Calu3 (cell line): ENCODE data around the gene BEST2. TPM values are rescaled to one million over a fixed set of nuclear protein-coding genes. Genes with fewer than 3 reads are reported as not detected.

Experiments used
- BruUV-seq: library from RNA; stranded (reverse); fragments of 400-500 nt; replicated peaks from 2 replicates; lab custom pipeline; 2021; lab: Mats Ljungman, UMichigan
- CTCF ChIA-PET: fragments of 300-600 bp; sonication (Branson Sonifier 250); formaldehyde crosslinking; loops from one replicate; lab custom pipeline; 2022; ENCODE audit warnings: antibody characterized with exemption; lab: Charles Lee
- DNase-seq: peaks from one replicate; pipeline ENCODE4 v3.0.0; 2022
- H3K27ac Mint-ChIP-seq: one replicate; pipeline ENCODE4 v1.8.0; 2022; ENCODE audit warnings: mixed read lengths; ENCODE audit not compliant: unreplicated experiment
- H3K27me3 Mint-ChIP-seq: one replicate; pipeline ENCODE4 v1.8.0; 2022; ENCODE audit warnings: mixed read lengths; ENCODE audit not compliant: unreplicated experiment
- H3K36me3 Mint-ChIP-seq: one replicate; pipeline ENCODE4 v1.8.0; 2022; ENCODE audit warnings: mild to moderate bottlenecking, moderate library complexity, mixed read lengths; ENCODE audit not compliant: insufficient read depth, unreplicated experiment
- H3K4me1 Mint-ChIP-seq: one replicate; pipeline ENCODE4 v1.8.0; 2022; ENCODE audit warnings: mild to moderate bottlenecking, low read depth, mixed read lengths; ENCODE audit not compliant: unreplicated experiment
- H3K4me3 Mint-ChIP-seq: one replicate; pipeline ENCODE4 v1.8.0; 2022; ENCODE audit warnings: mild to moderate bottlenecking, low read depth, moderate library complexity, mixed read lengths; ENCODE audit not compliant: unreplicated experiment
- H3K9me3 Mint-ChIP-seq: one replicate; pipeline ENCODE4 v1.8.0; 2022; ENCODE audit warnings: low read depth, mixed read lengths; ENCODE audit not compliant: unreplicated experiment
- intact Hi-C: fragments of 100-400 bp; cut with micrococcal nuclease; formaldehyde crosslinking; loops from one replicate; pipeline ENCODE4 v1.10.0; 2022; ENCODE audit not compliant: unreplicated experiment
- total RNA-seq: library from RNA; stranded (reverse); gene quantifications from 2 replicates; pipeline ENCODE4 v1.2.3, GENCODE V29; 2022
- TF ChIP-seq, protein P1 (sequence below): fragments of 200-600 bp; IDR thresholded peaks from one replicate; pipeline ENCODE4 v1.8.0; 2022; ENCODE audit warnings: antibody characterized with exemption; ENCODE audit not compliant: unreplicated experiment

BEST2 gene
- total RNA-seq, 1 experiment from 2014 or later: not detected

DNA sequence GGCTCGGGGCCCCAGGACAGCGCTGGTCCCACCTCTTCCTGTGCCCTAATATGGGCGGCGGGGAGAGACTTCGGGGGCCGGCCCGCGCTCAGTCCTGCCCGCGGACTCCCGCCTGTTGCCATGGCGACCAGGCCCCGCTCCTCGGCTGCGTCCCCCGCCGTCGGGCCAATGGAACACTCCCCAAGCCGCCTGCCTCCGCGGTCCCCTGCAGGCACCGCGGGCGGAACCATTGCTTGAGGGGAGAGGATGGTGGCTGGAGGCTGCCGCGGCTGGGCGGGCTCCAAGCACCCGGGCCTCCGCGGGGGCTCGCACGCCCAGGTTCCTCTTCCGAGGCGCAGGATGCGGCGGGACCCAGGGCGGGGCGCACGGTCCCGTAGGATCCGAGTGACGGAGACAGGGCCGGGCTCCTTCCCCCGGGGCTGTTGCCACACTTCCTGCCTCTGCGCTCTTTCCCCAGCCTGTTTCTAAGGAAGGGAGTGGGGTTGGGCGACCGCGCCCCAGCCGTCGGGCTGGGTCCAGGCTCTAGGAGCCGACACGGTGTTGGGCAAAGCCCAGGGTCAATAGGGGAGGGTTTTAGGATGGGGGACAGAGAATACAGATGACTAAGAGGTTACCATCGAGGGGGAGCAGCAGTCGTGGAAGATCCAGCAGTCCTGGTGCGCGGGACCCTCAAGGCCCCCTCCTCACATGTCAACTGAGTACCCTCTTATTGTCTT lies 38.5 kb downstream of the BEST2 start:
- CTCF ChIA-PET: no interaction called here
- H3K4me3 Mint-ChIP-seq: peak overlapping the region; percentile 86
- intact Hi-C loops: no loop called here
- H3K27ac Mint-ChIP-seq: peak overlapping the region; percentile 98
- H3K4me1 Mint-ChIP-seq: peaks cover 24% of the 10 kb centered on the region
- DNase-seq: peak; percentile 95
- no peaks in the 10 kb centered on the region for H3K27me3 Mint-ChIP-seq
- H3K9me3 Mint-ChIP-seq: no peaks in the 10 kb centered on the region
- H3K36me3 Mint-ChIP-seq: peaks cover 64% of the 10 kb centered on the region
- TF ChIP-seq, protein P1, sequence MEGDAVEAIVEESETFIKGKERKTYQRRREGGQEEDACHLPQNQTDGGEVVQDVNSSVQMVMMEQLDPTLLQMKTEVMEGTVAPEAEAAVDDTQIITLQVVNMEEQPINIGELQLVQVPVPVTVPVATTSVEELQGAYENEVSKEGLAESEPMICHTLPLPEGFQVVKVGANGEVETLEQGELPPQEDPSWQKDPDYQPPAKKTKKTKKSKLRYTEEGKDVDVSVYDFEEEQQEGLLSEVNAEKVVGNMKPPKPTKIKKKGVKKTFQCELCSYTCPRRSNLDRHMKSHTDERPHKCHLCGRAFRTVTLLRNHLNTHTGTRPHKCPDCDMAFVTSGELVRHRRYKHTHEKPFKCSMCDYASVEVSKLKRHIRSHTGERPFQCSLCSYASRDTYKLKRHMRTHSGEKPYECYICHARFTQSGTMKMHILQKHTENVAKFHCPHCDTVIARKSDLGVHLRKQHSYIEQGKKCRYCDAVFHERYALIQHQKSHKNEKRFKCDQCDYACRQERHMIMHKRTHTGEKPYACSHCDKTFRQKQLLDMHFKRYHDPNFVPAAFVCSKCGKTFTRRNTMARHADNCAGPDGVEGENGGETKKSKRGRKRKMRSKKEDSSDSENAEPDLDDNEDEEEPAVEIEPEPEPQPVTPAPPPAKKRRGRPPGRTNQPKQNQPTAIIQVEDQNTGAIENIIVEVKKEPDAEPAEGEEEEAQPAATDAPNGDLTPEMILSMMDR: no peak
- BruUV-seq: no TSS peak

DNA sequence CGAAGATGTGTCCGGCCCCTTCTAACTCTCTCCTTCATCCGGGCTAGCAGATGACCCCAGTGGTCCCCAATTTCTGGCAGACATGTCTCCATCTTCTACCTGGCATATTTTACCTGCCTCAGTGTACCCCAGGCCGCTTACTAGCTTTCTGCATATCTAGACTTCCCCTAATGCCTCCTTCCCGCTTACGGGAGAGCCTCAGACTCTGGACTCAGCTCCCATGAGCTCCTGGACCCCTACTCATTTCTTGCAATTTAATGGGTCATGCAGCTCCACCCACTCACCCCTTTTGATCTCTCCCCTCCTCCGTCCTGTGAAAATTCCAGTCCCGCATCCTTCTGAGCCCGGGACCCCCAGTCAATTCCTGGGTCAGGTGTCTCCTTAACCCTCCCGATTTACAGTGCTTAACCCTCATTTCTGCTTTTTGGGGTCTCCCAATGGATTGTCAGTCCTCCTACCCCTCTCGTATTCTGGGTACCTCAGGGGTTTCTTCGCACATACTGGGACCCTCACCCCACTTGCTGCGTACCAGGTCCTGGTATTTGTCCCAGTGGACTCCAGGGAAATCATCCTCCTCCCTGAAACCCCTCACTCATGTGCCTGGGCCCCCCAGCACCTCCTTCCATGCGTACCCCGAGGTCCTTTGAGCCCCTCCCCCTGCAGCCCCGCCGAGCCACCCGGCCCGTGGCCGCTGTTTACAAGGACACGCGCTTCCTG lies 39.2 kb downstream of the BEST2 start:
- Mint-ChIP-seq H3K4me1 (peaks cover 28% of the 10 kb centered on the region), H3K4me3 (peak overlapping the region; percentile 86), H3K36me3 (peaks cover 67% of the 10 kb centered on the region), H3K27ac (peak overlapping the region; percentile 98), H3K27me3 (no peaks in the 10 kb centered on the region), H3K9me3 (no peaks in the 10 kb centered on the region)
- no peak for DNase-seq
- intact Hi-C loops: no loop called here
- CTCF ChIA-PET: interaction anchor here (3.0 kb wide), 1 partner anchor 13 kb away, joined by 17 read pairs; no protein-coding TSS in a partner anchor
- no TSS peak for BruUV-seq
- TF ChIP-seq, protein P1: no peak

GRCh38 chr19:12791345-12792050 lies 39.9 kb downstream of the BEST2 start, which contains the start of gene JUNB:
Gene JUNB (plus strand): TSS chr19:12791486. CDS start chr19:12791772, 286 bp downstream.
- BruUV-seq: no TSS peak
- Mint-ChIP-seq H3K4me3 (peak within 1 kb of the TSS; percentile 86), H3K27me3 (no peaks in the 10 kb centered on the region), H3K27ac (peak within 1 kb of the TSS; percentile 98), H3K9me3 (no peaks in the 10 kb centered on the region), H3K4me1 (peaks cover 35% of the 10 kb centered on the region), H3K36me3 (peaks cover 73% of the 10 kb centered on the region)
- CTCF ChIA-PET: interaction anchor here (0.7 to 3.0 kb wide), 2 partner anchors 13 to 1267 kb away, joined by 3 to 17 read pairs; no protein-coding TSS in a partner anchor
- peak; percentile 95 for DNase-seq
- intact Hi-C loops: no loop called here
- TF ChIP-seq, protein P1: no peak
